Activated naive CD4-positive, alpha-beta T cell treated with anti-CD3 and anti-CD28 coated beads for 36 hours (primary cell): ENCODE results near the gene ERI3. TPM values are rescaled to one million over a fixed set of nuclear protein-coding genes. Genes with fewer than 3 reads are reported as not detected.

Source experiments
- CTCF ChIA-PET: fragments of 350-600 bp; sonication (Branson Sonifier 250); formaldehyde crosslinking; loops from one replicate; lab custom pipeline; 2021; ENCODE audit warnings: antibody characterized with exemption; lab: Charles Lee
- DNase-seq: peaks from one replicate; pipeline ENCODE4 v3.0.0-alpha.2; 2020
- H3K27ac Mint-ChIP-seq: one replicate; pipeline ENCODE4 v1.8.0; 2021; ENCODE audit warnings: mild to moderate bottlenecking, mixed read lengths
- H3K27me3 Mint-ChIP-seq: one replicate; pipeline ENCODE4 v1.8.0; 2021; ENCODE audit warnings: low read depth, mixed read lengths
- H3K36me3 Mint-ChIP-seq: one replicate; pipeline ENCODE4 v1.8.0; 2021; ENCODE audit warnings: low read depth, mixed read lengths
- H3K4me1 Mint-ChIP-seq: one replicate; pipeline ENCODE4 v1.8.0; 2021; ENCODE audit warnings: low read depth, mixed read lengths
- H3K4me3 Mint-ChIP-seq: one replicate; pipeline ENCODE4 v1.8.0; 2021; ENCODE audit warnings: mild to moderate bottlenecking, moderate library complexity, mixed read lengths
- H3K9me3 Mint-ChIP-seq: one replicate; pipeline ENCODE4 v1.8.0; 2021; ENCODE audit warnings: mixed read lengths
- intact Hi-C: fragments of 100-400 bp; cut with micrococcal nuclease; formaldehyde crosslinking; loops from one replicate; pipeline ENCODE4 v1.15.1; 2023
- total RNA-seq, 2 experiments: library from RNA; stranded (reverse); gene quantifications; one replicate each; pipeline ENCODE4 v1.2.3, GENCODE V29; 2021

Gene ERI3
- total RNA-seq, 2 experiments from 2014 or later = 42.4 to 43.0 TPM

DNA sequence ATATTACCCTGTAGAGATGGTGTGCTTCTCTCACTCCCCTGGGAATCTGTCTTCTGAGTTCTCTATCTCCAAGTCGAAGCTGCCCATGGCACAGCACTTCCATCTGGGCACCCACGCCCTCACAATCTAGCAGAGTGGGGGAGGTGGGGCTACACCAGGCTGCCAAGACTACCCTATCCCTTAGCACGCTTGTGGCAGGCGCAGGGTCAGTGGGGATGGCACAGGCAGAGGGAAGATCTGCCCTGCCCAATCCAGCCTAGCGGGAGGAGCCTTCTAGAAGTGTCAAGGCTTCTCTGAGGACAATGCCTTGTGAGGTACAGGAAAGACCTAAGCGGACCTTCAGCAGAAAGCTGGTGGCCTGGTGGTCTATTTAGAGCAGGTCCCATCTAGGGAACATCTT, 92.6 kb downstream of the ERI3 start:
- Mint-ChIP-seq H3K36me3 (peaks cover 2% of the 10 kb centered on the region), H3K4me1 (peaks cover 27% of the 10 kb centered on the region), H3K4me3 (no peak overlapping the region), H3K27me3 (no peaks in the 10 kb centered on the region), H3K9me3 (no peaks in the 10 kb centered on the region), H3K27ac (no peak overlapping the region)
- DNase-seq = no peak
- CTCF ChIA-PET = no interaction called here
- intact Hi-C loops = loop anchor here (5.0 kb wide), 1 partner anchor 270 kb away; the partner anchor contains the start of gene CCDC24

DNA sequence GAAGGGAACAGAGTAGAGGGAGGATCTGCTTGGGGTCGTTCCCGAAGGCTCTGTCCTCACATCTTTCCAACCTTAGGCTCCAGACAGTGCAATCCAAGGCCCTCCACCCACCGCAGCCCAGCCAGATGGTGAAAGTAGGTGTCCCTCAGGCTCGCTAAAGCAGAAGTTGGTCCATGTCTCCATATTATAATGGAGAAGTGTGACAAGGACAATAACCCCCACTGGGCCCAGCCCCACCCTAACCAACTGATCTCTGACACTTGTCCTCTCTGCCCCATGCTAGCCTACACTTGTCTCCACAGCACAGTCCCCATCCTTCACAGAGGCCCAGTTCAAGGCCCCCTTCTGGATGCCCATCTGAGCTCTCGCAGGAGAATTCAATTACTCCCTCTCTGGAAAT, 93.1 kb downstream of the ERI3 start:
- CTCF ChIA-PET = no interaction called here
- H3K27me3 Mint-ChIP-seq = no peaks in the 10 kb centered on the region
- no peak for DNase-seq
- no peaks in the 10 kb centered on the region for H3K9me3 Mint-ChIP-seq
- peaks cover 2% of the 10 kb centered on the region for H3K36me3 Mint-ChIP-seq
- H3K27ac Mint-ChIP-seq = no peak overlapping the region
- peaks cover 27% of the 10 kb centered on the region for H3K4me1 Mint-ChIP-seq
- intact Hi-C loops = loop anchor here (5.0 kb wide), 1 partner anchor 270 kb away; the partner anchor contains the start of gene CCDC24
- no peak overlapping the region for H3K4me3 Mint-ChIP-seq

DNA sequence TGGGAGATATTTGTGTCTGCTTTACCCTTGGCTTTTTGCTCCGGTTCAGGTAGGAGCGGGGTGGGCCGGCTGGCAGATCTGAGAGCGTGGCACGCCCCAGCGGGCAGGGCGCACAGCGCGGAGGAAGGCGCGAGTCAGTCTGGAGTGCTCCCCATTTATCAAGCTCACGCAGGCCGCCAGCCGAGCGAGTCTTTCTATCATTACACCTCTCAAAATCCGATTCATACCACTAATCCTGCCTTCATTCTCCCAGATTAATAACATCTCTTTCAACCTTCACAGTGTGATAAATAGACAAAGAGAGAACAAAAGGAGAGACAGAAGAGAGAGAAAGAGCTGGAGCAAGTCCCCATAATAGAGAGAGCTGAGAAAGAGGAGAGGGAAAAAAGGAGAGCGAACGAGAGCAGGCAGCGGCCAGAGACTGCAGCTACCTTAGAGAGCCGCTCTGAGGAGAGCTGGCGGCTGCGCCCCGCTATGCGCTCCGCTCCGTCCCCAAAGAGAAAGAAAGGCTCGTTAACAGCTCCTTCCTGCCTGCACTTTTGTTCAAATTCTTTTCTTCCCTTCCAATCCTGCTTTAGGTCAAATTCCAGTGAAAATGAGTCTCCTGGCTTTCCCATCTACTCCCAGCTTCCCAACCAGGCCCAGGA, 93.8 kb downstream of the ERI3 start:
- peaks cover 26% of the 10 kb centered on the region for H3K4me1 Mint-ChIP-seq
- no peaks in the 10 kb centered on the region for H3K27me3 Mint-ChIP-seq
- DNase-seq = no peak
- intact Hi-C loops = loop anchor here (5.0 kb wide), 1 partner anchor 269 kb away; the partner anchor contains the start of gene CCDC24
- H3K4me3 Mint-ChIP-seq = no peak overlapping the region
- no peaks in the 10 kb centered on the region for H3K9me3 Mint-ChIP-seq
- H3K27ac Mint-ChIP-seq = no peak overlapping the region
- peaks cover 2% of the 10 kb centered on the region for H3K36me3 Mint-ChIP-seq
- CTCF ChIA-PET = no interaction called here

DNA sequence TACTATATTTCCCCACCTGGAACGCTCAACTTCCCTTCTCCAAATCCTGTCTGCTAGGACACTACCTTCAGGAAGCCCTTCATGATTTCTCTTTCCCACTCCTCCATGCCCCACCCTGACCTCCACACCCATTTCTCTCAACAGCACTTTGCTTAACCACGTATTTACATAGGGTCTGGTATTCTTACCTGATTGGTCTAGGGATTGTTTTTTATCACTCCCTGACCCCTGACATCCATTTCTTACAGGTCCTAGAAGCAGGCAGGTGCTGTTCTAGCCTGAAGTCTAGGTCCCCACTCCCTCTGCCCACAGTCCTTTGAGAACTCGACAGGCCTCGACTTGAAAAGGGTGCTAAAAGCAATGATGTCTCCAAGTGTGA, 94.3 kb downstream of the ERI3 start:
- DNase-seq = no peak
- H3K4me3 Mint-ChIP-seq = no peak overlapping the region
- CTCF ChIA-PET = no interaction called here
- intact Hi-C loops = loop anchor here (5.0 kb wide), 1 partner anchor 268 kb away; the partner anchor contains the start of gene CCDC24
- peaks cover 22% of the 10 kb centered on the region for H3K4me1 Mint-ChIP-seq
- H3K9me3 Mint-ChIP-seq = no peaks in the 10 kb centered on the region
- H3K36me3 Mint-ChIP-seq = peaks cover 2% of the 10 kb centered on the region
- H3K27ac Mint-ChIP-seq = no peak overlapping the region
- H3K27me3 Mint-ChIP-seq = no peaks in the 10 kb centered on the region

DNA sequence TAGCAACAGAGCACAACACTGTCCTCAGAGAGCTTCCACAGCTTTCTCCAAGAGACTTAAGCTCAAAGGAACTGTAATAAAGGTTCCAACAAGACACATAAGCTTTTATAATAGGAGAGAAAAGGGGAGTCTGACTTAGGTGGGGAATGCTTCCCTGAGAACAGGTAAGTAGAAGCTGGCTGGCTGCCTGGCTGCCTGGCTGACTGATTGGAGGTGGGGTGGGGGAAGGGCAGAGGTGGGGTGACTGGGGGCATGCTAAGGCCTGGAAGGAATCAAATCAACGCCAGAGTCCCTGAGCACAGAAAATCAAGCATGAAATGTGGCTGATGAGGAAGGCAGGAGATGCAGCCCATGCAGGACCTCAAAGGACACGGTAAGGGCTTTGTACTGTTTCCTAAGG, 96.0 kb downstream of the ERI3 start:
- Mint-ChIP-seq H3K27ac (no peak overlapping the region), H3K4me1 (peaks cover 6% of the 10 kb centered on the region), H3K9me3 (no peaks in the 10 kb centered on the region), H3K4me3 (no peak overlapping the region), H3K27me3 (no peaks in the 10 kb centered on the region), H3K36me3 (peaks cover 2% of the 10 kb centered on the region)
- DNase-seq = no peak
- intact Hi-C loops = no loop called here
- CTCF ChIA-PET = interaction anchor here (0.6 kb wide), 1 partner anchor 67 kb away, joined by 7 read pairs; no protein-coding TSS in a partner anchor

DNA sequence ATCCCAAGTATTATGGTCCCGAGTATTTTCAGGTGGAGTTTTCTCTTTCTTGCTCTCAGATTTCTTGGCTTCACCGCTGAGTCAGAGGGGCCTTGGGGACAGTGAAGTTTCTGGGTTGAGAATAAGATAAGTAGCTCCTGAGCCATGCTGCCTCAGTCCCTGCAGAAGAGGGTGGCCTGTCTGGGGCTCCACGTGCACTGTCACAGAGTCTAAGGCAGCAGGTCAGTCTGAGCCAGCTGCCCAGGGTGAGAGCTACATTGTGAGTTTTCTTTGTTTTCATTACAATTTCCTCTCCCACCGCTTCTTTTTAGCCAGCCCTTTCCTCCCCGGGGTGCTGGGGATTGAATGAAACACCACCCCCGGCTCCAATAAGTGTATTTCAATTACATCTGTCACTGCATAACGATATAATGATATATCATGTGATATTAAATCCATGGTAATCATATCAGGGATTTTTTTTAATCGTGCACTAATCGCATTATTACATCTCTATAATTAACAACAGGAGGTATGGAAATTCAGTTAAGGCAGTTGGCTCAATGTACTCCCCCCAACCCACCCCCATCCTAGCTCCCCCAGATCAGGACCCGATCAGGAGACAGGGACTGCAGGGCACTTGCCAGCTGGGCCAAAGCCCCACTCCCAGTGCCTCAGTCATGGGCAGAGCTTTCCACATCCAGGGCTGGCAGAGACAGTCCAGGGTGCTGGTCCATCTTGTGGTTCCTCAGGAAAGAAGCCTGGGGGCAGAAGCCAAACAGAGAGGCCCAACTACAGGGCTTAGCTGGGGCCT, 98.1 kb downstream of the ERI3 start:
- intact Hi-C loops = no loop called here
- no peak for DNase-seq
- H3K27ac Mint-ChIP-seq = no peak overlapping the region
- peaks cover 2% of the 10 kb centered on the region for H3K4me1 Mint-ChIP-seq
- H3K36me3 Mint-ChIP-seq = peaks cover 2% of the 10 kb centered on the region
- CTCF ChIA-PET = no interaction called here
- H3K4me3 Mint-ChIP-seq = no peak overlapping the region
- no peaks in the 10 kb centered on the region for H3K27me3 Mint-ChIP-seq
- H3K9me3 Mint-ChIP-seq = no peaks in the 10 kb centered on the region

DNA sequence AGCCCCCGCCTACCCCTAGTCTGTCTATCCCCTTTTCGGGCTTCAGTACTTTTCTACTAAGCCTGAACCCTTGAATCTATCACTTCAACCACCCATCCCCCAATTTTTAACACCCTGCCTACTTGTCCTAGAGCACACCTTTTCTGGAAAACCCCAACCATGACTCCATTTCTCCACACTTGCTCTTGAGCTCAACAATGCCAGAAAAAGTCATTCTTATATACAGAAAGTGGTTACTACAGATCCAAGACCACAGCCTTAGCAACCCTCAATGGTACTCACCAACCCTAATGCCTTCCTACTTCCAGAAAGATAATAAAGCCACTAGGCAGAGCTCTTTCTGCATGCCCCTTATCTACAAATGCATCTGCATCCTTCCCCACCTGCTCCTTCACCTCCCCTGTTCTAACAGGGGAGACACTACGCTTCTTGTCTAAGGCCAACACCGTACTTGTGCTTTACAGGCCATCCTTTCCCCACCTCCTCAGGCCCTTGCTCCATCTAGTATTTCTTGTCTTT, 100.6 kb downstream of the ERI3 start:
- peaks cover 2% of the 10 kb centered on the region for H3K36me3 Mint-ChIP-seq
- no peaks in the 10 kb centered on the region for H3K27me3 Mint-ChIP-seq
- CTCF ChIA-PET = interaction anchor here (1.1 kb wide), 1 partner anchor 51 kb away, joined by 3 read pairs; no protein-coding TSS in a partner anchor
- no peak overlapping the region for H3K4me3 Mint-ChIP-seq
- intact Hi-C loops = loop anchor here (1.0 to 2.0 kb wide), 2 partner anchors 42 to 52 kb away; partner anchors contain the start of gene DMAP1
- H3K4me1 Mint-ChIP-seq = no peaks in the 10 kb centered on the region
- DNase-seq = peak; percentile 66
- no peak overlapping the region for H3K27ac Mint-ChIP-seq
- no peaks in the 10 kb centered on the region for H3K9me3 Mint-ChIP-seq

DNA sequence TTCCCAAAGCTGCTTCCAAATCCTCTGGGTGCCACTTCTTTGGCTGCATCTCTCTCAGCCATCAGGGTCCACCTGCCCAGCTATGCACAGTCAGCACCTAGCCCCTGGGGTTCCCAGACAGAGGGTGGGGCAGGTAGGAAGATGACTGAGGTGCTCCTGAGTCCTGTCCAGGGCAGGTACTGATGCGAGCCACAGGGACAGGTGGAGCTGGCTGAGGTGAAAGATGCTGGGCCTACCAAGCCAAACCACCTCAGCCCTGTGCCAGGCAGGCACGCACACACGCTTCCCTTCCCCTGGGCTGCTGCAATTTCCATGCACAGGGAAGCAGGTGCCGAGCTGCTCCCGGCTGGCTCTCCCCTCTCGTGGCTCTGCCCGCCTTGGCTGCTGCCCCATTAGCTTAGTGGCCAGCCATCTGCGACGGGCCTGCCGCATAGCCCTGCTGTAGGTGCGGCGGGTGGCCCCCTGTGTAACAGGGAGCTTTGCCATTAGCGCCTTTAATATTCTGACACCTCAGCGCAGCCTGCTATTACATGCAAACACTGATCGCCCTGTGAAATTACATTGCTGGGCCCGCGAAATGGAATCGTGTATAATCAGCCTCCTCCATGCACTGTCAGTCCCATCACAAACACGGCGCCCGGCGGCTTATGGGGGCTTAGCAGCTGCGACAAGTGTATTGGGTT, 102.9 kb downstream of the ERI3 start:
- intact Hi-C loops = no loop called here
- H3K9me3 Mint-ChIP-seq = no peaks in the 10 kb centered on the region
- H3K36me3 Mint-ChIP-seq = no peaks in the 10 kb centered on the region
- no peak overlapping the region for H3K27ac Mint-ChIP-seq
- CTCF ChIA-PET = interaction anchor here (1.0 kb wide), 1 partner anchor 445 kb away, joined by 3 read pairs; no protein-coding TSS in a partner anchor
- no peaks in the 10 kb centered on the region for H3K4me1 Mint-ChIP-seq
- H3K4me3 Mint-ChIP-seq = no peak overlapping the region
- no peaks in the 10 kb centered on the region for H3K27me3 Mint-ChIP-seq
- DNase-seq = no peak

DNA sequence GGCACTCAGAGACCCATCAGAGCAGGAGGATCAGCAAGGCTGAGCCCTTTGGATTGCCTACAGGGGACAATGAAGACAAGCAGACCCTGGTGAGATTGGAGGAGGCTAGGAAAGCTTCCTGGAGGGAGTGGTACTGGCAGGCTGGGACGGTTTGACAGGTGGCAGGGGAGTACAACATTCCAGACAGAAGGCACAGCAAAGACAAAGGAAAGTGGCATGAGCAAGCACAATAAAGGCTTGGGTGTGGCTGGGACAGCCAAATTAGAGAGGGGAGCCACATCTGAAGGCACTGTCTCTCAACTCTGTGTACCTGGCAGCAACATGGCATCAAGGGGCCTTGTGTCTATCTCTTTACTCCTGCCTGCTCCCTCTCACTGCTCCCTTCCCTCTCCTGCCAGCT, 103.6 kb downstream of the ERI3 start:
- no peak overlapping the region for H3K27ac Mint-ChIP-seq
- H3K27me3 Mint-ChIP-seq = no peaks in the 10 kb centered on the region
- CTCF ChIA-PET = interaction anchor here (1.0 kb wide), 1 partner anchor 446 kb away, joined by 3 read pairs; no protein-coding TSS in a partner anchor
- H3K9me3 Mint-ChIP-seq = no peaks in the 10 kb centered on the region
- DNase-seq = no peak
- no peak overlapping the region for H3K4me3 Mint-ChIP-seq
- H3K4me1 Mint-ChIP-seq = no peaks in the 10 kb centered on the region
- peaks cover 3% of the 10 kb centered on the region for H3K36me3 Mint-ChIP-seq
- intact Hi-C loops = no loop called here

DNA sequence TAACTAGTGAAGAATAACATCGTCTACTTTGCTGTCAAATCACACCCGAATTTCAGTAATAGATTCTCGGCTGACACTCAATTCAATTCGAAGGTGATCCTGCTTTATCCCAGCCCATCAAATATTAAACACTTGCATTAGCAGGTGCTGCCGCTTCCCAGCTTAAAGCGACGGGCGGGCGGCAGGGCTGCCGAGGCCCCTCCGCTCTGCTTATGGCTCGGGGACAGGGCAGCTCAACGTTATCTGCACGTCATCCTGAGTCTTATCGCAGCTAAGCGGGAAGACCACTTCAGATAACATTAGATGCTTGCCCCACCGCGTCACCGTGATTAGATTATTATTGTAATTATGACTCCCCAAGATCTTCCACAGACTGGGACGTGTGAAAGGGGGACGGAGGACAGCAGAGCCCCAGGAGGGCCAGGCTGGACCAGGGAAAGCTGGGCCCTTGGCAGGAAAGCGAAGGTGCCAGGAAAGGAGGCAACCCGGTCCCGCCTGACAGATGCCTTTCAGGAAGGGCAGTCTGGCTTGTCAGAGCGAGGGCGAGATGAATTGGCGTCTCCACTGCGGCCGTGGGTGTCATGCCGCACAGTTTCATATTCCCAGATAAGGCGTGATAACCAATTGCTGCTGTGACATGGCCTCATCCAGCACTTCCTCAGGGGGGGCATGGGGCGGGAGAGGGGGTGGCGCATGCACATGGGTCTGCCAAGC, 104.8 kb downstream of the ERI3 start:
- no peaks in the 10 kb centered on the region for H3K27me3 Mint-ChIP-seq
- CTCF ChIA-PET = no interaction called here
- intact Hi-C loops = no loop called here

DNA sequence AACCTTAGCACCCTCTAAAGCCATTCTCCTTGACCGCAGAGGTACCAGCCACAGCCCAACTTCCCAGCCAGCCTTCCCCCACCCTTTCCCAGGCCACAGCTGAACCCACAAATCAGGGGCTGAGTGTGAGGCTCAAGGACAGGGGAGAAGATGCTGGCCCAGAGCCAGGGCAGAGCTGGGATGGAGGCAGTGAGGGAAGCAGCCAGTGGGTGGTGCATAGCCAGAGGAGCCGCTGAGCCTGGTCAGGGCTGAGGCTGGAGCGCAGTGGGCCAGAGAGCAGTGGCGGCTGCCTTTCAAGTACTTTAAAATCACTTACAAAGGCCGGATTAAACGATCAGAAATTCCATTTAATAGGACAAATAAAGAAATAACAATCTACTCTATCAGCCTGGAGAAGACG, 105.5 kb downstream of the ERI3 start:
- intact Hi-C loops = no loop called here

More for the DNA sequence above, 104.8 kb downstream of the ERI3 start:
- no peak for DNase-seq
- Mint-ChIP-seq H3K4me3 (no peak overlapping the region), H3K9me3 (no peaks in the 10 kb centered on the region), H3K27ac (no peak overlapping the region), H3K4me1 (no peaks in the 10 kb centered on the region), H3K36me3 (peaks cover 3% of the 10 kb centered on the region)

More for the DNA sequence above, 105.5 kb downstream of the ERI3 start:
- no peak for DNase-seq
- no peaks in the 10 kb centered on the region for H3K9me3 Mint-ChIP-seq
- H3K4me3 Mint-ChIP-seq = no peak overlapping the region
- H3K27me3 Mint-ChIP-seq = no peaks in the 10 kb centered on the region
- CTCF ChIA-PET = no interaction called here
- H3K36me3 Mint-ChIP-seq = peaks cover 3% of the 10 kb centered on the region
- no peaks in the 10 kb centered on the region for H3K4me1 Mint-ChIP-seq
- H3K27ac Mint-ChIP-seq = no peak overlapping the region
